HEK293T (cell line): Measurements from ENCODE around the gene TOR4A.

ENCODE experiments used
- CTBP1 ChIP-seq: fragments of 450-650 bp; IDR thresholded peaks from 2 replicates; pipeline ENCODE4 v1.6.1; 2016; ENCODE audit warnings: borderline replicate concordance
- FOXM1 ChIP-seq: fragments of 450-650 bp; IDR thresholded peaks from 2 replicates; pipeline ENCODE4 v1.6.1; 2017; ENCODE audit warnings: mild to moderate bottlenecking, borderline replicate concordance

DNA sequence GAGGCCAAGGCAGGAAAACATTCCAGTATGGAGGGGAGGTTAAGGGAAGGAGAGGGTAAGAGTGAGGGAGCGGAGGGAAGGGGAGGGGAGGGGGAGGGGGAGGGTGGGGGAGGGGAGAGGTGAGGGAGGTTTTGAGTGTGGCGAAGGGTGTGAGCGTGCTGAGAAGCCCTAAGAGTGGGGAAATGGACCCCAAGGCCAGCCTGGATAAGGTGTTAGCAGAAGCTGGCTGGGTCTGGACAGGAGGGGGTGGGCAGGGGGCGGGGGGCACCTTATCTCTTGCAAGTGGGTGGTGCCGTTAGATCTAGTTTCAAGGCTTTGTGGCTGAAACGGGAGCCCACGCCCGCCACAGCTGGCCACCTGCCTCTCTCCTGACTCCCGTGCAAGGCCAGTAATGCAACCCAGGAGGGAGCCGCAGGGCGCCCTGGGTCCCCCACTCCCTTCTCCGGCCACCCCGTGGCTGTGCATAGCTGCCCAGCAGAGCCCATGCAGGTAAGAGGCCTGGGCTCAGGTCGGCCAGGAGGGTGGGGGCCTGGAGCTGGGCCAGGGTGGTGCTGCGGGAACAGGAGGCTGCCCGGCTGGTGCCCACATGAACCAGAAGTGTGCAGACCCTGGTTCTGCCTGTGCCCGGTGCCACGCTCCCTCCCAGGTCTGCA, 49.5 kb upstream of the TOR4A start:
- TF ChIP-seq CTBP1 (no peak), FOXM1 (no peak)
